Measurements from ENCODE around the gene GATAD2B.
A peak's percentile ranks its signal among the peaks of the same experiment; 100 is the strongest.

The GATAD2B gene

DNA sequence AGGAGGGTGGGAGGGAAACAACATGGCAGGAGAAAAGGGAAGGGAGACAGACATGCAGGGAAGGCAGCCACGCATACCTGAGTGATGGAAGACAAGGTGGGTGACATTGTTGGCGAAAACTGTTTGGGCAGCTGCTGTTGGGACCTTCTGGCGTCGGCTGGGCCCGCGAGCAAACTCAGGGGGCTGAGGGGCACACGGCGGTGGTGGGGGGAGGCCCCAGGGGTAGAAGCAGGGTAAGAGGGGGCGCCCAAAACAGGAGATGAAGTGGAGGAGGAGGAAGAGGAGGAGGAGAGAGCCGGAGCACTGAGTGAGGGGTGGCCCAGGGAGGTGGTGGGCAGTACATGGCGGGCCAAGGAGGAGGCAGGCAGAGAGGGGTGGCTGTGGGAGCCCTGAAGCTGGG lies 28.4 kb upstream of the GATAD2B start:
- no peak for DNase-seq

DNA sequence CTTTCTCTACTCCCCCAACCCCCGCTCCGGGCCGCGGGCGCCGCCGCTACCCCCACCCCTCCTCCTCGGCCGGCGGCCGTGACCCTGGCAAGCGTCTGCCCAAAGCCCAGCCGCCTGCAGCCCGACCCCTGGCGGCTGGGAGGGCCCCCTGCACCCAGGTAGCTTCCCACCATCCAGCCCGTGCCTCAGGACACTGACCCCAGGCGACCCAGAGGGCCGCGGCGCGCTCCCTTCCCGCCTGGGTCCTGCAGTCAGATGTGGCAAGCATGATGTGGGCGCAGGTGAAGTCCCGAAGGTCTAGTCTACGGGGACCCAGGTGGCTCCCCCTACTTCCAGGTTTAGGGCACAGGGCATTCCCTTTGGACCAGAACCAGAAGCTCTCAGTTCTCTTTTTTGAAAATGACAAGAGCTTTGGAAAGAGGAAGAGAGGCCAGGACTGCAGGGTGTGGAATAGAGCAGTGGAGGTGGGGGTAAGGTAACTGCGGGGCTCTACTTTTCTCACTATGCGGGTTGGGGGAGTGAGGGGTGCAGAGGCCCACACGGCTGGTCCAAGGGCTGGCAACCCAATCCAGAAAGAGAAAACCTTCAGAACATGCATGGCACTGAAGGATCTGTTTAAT lies 24.0 kb upstream of the GATAD2B start, which contains the start of gene DENND4B:
Gene DENND4B (minus strand): TSS at position 97 of the 620 bp plus-strand sequence. CDS start 2,344 bp downstream, outside the sequence.
- peak; percentile 73 for DNase-seq

DNA sequence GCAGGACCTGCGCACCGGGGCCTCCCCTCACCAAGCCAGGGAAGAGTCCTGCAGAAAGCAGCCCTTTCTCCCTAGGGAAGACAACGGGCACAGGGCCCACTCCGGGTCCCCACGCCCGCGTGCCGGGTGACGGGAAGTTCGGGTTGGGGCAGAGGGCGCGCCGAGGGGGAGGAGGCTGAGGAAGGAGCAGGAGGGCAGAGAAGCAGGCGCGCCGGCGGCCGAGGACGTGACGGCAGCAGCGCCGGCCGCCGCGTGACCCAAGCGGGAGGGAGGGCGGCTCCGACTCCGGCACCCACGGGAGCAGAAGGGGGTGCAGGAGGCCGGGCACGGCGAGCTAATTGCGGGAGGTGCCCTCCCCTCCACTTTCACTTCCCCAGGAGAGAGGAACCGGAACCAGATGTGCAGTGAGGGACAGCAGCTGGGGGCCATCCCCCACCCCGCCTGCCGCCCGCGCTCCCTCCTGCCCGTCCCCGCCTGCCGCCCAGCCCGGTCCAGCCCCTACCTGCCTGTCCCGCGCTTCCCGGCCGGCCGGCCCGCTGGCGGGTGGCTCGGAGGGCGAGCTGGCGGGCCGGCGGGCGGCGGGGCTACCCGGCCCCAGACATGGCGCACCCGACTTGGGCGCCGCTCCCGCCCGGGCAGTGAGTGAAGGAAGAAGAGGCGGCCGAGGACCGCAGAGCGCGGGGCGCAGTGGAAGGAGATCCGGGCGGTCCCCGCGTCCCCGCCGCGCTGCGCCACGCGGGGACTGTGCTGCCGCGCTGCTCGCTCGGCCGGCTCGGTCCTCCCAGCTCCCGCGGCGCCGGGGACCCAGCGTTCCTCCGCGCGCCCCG lies 23.2 kb upstream of the GATAD2B start:
- peak; percentile 70 for DNase-seq

DNA sequence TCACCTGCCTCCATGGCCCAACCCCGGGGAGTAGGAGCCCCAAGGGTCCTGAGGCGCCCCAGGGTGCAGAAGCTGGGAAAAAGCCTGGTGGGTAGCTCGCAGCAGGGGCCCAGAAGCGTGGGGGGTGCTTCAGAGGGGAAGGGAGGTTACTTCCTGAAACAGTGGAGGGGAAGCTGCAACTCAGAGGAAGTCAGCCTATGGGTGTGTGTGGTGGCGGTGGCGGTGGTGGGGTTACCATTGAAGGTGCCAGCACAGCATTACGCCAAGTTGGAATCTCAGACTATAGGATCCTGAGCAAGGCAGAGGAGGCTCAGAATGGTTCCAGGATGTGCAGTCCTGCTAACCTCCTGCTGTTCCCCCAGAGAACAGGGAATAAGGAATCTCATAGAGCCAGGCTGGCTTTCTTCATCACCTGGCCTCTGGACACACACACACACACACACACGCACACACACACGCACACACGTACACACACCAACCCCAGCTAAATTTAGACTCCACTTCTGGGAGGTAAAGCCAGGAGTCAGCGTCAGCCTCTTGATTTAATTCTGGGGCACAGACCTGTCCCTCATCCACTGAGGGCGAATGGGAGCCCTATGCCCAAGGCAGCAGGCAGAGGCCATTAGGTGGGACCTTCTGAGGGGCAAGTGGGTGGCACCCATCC lies 22.5 kb upstream of the GATAD2B start:
- peak; percentile 77 for DNase-seq

DNA sequence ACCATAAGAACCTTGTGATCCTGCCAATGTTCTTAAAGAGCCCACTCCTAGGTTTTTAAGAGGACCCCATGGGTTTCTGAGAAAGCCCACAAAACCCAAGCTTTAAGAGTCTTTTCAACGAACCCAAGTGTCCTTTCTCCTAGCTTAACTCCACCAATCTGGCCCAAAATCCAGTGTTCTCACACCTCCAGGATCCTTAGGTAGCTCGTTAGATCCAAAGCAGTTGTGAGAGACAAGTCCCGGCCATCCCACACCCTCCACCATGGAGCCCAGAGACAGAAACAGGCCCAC lies 22.0 kb upstream of the GATAD2B start:
- no peak for DNase-seq

DNA sequence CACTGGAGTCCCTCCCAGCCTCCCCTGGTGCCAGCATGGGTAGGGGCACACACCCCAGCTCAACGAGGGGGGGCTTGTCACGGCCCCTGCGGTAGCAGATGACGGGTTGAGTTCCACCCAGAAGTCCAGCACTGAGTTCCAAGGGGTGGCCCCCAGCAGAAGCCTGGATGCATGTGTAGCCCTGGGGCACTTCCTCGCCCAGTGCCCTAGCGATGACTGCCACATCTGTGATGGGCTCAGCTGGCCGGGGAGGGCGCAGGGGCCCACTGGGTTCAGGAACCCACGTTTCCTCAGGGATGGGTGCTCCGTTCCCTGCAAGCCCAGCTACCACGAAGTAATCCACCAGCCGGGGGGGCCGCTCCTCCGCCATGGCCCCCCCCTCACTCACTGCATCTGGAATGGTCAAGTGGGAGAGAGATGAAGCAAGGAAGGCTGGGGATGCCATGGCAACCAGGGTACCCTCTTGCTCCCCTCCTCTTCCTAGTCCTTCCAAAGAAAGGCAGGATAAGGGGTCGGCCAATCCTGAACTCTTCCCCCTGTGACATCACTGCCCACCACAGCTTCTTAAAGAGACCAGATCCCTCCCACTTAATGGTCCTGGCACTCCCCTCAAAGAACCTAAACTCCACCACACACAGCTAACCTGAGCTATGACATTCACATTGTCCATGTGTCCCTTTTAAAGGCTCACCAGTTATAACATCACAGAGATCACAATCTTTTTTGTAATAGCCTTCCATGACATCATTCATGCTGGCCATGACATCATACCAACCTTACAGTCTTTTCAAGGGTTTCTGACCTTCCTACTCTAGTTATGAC lies 21.4 kb upstream of the GATAD2B start:
- DNase-seq, result no peak

DNA sequence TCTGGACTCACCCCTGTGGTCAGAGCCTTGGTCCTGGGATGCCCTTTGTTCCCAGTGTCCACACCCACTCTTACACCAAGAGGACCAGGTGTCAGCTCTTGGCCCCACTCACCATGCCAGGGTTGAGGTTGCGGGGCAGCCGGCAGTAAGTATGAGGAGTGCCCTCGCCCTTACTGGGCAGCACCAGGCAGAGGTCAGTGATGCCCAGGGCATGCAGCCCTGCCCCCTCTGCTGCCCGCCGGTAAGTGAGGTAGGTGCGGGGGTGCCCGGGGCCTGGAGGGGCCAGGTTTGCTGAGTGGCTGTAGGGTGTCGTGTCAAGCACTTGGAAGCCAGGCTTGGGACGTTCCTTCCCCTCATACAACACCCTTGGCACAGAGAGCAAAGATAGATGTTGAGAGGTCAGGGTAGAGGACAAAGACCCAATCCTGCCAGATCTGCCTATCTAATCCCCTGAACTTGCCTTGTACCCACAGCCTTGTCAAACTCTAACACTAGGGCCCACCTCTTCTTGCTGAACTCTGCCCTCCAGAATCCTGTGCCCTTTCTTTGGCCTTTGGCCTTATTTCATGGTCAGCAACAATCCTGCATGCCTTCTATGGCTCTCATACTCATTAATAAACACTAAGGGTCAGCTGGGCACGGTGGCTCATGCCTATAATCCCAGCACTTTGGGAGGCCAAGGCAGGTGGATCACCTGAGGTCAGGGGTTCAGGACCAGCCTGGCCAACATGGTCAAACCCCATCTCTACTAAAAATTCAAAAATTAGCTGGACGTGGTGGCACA lies 20.2 kb upstream of the GATAD2B start:
- DNase-seq, result no peak

DNA sequence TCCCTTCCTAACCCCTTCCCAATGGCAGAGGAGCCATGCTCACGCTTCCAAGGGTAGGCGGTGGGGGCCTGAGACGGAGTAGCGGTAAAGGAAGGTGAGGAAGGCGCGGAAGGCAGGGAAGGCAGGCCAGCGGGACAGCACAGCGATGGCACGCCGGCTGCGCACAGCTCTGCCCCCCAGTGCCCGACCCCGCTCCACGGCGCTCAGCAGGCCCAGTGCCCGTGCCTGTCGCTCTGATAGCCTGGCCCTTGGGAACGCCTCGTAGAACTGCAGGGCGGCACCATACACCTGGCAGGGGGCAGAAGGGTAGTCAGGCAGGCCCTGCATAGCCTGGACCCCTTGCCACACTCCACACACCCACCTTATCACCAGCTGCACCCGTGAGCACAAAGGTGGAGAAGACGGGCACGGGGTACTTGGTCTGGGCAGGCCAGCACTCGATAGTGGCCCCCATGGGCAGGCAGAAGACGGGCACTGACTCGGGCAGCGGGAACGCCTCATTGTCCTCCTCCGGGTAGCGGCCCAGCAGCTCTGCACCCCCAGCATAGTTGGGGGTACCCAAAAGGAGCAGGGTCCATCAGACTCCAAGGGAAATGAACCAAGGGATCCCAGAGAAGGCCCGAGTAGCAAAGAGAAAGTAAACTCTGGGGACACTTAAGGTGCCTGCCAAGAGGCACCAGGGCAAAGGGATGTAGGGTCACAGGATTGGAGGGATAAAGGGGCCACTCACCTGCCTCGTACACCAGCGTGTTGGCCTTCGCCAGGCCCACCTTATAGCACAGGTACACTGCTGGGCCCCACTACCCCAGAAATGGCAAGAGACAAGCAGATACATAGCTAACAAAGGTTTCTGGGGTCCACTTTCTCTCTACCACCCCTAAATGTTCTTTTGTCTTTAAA lies 19.3 kb upstream of the GATAD2B start:
- no peak for DNase-seq

DNA sequence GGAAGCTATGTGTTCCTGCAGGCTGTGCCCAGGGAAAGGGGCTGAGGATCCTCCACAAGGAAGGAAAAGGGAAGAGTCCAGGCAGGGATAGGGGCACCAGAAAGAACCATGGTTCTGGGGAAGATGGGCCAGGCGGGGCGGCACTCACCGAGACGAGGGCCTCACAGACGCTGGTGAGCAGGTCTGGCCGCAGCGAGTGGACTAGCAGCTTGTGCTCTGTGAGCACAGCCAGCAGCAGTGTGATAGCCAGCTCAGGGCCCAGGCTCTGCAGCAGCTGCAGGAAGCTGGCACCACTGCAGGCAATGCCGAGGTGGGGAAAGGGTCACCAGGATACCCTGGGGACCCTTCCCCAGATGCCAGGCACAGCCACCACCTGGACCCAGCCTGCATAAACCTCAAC lies 18.0 kb upstream of the GATAD2B start:
- no peak for DNase-seq

DNA sequence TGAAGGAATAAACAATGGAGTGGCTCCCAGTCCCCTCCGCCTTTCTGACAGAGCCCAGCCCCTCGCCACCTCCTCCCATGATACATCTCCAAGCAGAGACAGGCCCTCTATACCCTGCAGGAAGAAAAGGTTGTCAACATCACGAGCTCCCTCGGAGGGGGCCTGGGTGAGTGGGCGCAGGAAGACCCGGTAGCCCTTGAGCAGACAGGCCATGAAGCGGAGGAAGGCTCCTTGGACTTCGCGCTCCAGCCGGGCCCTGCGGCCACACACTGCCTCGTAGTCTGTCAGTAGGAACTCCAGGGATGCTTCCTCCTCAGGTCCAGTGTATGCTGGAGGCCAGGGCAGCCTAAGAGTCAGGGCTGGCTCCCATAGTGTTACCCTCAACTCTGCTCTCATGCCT lies 16.7 kb upstream of the GATAD2B start:
- no peak for DNase-seq

DNA sequence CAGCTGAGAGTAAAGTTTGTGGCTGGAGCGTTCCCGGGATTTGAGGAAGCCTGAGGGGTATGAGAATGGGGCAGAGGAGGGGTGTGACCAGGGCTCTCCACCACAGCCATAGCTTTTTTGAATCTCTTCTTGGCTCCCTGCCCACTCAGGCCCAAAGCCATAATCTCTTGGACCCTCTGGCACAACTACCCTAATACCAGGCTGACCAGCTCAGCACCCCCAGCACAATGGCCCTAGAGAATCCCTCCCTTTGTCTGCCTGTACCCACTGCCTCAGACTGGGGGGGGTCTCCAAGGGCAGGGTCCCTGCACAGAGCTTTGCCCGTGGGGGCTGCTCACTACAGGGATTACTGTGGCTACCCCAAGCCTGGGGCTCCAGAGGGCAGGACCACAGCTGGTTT lies 16.2 kb upstream of the GATAD2B start:
- no peak for DNase-seq

DNA sequence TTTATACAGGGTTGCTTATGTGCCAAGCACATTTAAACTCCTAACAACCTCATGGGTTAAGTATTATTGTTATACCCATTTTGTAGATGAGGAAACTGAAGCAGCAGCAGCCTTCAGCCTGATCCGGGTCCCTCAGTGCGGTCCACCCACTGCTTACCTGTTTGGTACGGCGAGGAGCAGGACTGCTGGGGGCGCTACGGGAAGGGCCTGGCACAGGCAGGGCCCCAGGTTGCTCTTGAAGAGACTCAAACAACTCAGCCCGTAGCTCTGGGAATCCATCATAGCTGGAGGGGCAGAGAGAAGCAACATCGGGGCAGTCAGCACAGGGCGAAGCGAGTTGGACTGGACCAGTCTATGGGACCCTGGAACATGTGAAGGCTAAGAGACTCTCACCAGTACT lies 14.6 kb upstream of the GATAD2B start:
- DNase-seq, result no peak

DNA sequence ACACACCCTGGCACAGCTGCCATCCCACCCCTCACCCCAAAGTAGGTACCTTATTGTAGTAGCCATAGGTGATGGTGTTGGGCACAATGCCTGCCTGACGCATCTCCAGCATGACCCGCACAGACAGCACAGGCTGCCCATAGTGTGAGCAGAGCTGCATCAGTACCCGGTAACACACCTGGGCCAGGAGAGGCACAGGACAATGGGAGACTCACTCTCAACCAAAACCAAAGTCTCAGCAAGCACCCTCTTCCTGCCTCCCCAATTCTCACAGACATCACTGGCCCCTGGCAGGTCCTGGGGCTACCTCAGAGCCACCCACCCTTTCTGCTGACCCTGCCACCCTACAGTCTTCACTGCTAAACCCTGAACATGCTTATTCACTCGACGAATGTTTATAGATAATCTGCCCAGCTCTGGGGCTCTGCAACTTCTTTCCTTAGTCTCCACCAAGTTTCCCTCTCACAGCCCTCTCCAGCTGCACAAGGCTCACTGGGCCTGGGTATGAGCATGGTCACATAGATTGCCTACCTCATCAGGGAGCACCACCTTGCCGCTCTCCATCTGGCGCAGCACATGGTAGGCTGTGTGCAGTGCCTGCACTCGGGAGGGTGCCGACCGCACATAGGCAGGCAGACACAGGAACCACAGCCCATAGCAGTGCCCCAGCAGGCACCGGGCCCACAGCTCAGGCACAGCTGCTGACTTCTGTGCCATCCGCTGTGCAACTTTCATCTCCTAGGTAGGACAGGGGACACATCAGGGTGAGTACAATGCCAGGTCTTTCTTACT lies 13.4 kb upstream of the GATAD2B start:
- DNase-seq, result no peak

DNA sequence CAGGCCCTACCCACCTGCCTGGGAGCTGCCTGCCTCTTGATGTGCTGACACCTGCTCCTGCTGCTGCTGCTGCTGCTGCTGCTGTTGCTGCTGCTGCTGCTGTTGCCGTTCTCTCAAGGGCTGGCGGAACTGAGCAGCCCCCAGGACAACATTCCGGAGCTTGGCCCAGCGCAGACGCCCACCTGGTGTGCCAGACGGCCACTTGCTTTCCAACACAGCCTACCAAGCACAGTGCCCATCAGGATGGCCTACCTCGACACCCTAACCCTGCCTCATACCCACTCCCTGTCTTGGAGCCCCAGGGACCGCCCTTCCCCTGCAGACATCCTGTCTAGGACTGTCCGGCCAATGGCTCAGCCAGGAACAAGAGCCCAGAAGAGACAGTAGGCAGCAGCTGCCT lies 12.0 kb upstream of the GATAD2B start:
- DNase-seq, result no peak

DNA sequence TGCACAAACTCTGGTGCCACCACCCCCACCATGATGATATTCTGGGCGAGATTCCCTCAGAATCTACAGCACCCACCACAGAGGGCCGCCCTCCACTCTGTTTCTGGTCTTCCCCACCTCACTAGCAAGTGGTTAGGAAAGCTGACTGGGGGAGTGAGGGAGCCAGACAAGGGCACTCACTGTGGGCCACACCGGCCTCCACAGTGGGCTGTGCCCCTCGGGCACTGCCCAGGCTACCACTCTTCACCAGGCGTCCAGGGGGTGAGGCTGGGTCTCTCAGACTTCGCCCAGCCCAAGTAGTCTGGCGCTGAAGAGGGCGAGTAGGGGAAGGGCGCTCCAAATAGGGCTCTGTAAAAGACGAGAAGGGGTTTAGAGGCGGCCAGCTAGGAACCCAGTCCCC lies 11.2 kb upstream of the GATAD2B start:
- no peak for DNase-seq

DNA sequence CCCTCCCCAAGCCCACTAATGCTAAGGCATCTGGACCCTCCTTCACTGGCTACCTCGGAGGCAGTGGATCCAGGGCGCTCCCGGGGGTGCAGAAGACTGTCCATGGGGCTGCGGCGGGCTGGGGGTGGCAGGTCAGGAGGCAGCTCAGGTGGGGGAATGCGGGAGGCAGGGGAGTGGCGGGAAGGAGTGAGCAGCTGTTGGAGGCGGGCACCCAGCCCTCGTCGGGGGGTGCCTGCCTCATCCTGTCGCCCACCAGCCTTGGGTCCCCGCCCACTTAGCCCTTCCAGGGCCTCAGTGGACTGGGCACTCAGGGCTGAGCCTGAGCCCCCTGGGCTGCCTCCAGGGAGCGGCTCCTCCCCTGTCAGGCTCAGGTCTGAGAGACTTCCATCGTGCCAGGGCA lies 10.7 kb upstream of the GATAD2B start:
- DNase-seq, result no peak

DNA sequence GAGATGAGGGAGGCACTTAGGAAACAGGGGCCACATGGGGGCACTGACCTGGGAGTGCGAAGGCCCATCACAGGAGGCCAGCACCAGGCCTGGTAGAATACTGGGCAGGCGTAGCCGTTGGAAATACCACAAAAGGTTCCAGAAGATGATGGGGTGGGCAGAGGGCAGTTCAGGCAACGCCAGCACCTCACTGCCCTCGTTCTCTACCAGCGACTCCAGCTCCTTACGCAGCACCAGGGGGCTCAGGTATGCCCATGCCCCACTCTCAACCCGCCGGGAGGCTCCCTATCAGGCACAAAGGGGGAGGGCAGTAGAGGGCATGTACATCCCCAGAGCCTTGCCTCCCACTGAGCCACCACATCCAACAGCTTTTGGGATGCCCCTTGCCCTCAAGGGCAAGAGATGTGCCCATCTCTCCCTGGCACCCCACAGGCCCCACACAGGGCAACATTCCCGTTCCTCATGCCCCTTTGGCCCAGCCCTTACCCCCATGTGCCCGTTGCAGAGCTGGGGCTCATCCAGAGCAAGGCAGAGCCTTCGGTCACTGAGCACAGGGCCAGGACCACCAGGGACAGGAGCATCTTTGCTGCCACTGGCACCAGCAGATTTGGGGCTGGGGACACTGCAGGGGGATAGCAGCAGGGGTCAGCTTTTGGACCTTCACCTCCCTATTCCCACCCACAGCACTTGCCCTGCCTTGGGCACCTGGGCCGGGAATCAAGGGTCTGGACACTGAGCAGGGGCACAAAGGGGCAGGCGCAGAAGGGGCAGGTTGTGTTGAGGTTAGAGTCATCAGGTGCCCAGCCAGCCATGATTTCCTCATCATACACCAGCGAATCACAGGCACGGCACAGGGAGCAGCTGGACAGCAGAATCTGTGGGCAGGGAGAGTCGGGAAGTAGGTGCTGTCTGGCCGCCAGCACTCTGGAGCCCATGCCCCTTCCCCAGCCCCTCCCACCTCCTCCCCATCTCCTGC lies 9.7 kb upstream of the GATAD2B start:
- DNase-seq, result no peak

DNA sequence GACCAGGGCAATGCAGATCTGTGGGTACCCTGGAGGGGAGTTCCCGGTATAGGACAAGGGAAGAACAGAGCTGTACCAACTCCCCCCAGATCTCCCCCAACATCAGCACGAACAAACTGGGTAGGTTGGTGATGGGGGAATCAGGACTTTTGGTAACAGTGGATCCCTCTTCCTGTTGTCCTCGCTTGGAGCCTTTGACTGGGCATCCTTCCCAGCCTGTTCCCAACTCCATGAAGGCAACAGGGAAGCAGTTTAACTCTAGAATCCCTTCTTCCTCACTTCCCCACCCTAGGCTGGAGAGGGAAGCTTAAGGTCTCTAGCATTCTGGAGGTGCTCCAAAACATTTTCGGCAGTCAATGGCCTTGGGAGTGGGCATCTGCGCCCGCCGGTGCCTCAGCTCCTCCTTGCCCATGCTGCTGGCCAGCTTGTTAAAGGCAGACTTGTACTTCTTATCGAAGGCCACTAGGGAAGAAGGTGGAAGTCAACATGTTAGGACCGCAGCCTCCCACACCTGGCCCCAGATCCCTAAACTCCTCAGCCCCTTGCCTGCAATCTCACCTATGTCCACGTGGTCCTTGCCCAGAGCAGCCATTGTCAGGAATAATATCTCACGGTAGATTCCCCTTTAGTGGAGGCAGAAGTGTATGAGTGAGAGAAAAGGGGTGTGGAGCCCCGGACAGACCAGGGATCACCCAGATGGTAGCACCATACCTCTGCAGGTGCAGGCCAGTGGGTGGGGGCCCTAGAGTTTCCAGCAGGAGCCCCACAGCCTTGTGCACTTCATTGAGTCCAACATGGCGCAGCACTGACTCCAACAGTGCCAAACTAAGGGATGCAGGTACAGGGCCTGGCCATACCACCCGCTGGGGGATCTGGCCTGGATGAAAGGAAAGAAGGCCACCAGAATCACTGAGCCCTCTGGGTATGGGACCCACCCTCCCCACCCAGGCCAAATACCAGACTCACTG lies 7.5 kb upstream of the GATAD2B start:
- no peak for DNase-seq
